HepG2 (cell line): Measurements from ENCODE around the gene SLC35B2. TPM values are rescaled to one million over a fixed set of nuclear protein-coding genes. Genes with fewer than 3 reads are reported as not detected.

Source experiments
- AGO1 ChIP-seq: fragments of 200-400 bp; formaldehyde crosslinking; IDR thresholded peaks from 2 replicates; pipeline ENCODE4 v1.6.1; 2017; ENCODE audit warnings: mild to moderate bottlenecking, low read depth, low read length, moderate library complexity; ENCODE audit not compliant: poor library complexity, severe bottlenecking
- FOXA3 ChIP-seq: IDR thresholded peaks from 2 replicates; pipeline ENCODE4 v1.6.1; 2016; ENCODE audit warnings: missing genetic modification reagents, missing compliant biosample characterization
- GZF1 ChIP-seq: sonication (generic); formaldehyde crosslinking; IDR thresholded peaks from 2 replicates; pipeline ENCODE4 v1.5.1; 2020; ENCODE audit warnings: mild to moderate bottlenecking, missing genetic modification reagents
- HDAC2 ChIP-seq: sonication (generic); formaldehyde crosslinking; IDR thresholded peaks from 2 replicates; pipeline ENCODE4 v1.4.0; 2020; ENCODE audit warnings: missing genetic modification reagents
- HMGA1 ChIP-seq: sonication (generic); formaldehyde crosslinking; conservative IDR thresholded peaks from 2 replicates; pipeline ENCODE4 v1.4.0; 2020; ENCODE audit warnings: missing genetic modification reagents
- ISX ChIP-seq: sonication (generic); formaldehyde crosslinking; conservative IDR thresholded peaks from 2 replicates; pipeline ENCODE4 v1.5.0; 2020; ENCODE audit warnings: missing genetic modification reagents
- MED8 ChIP-seq: sonication (generic); formaldehyde crosslinking; IDR thresholded peaks from 2 replicates; pipeline ENCODE4 v1.8.1; 2023; ENCODE audit warnings: mild to moderate bottlenecking, missing genetic modification reagents; ENCODE audit not compliant: insufficient replicate concordance
- NCOA1 ChIP-seq: sonication (generic); formaldehyde crosslinking; IDR thresholded peaks from 2 replicates; pipeline ENCODE4 v1.9.0; 2021; ENCODE audit warnings: missing genetic modification reagents
- PLRG1 ChIP-seq: fragments of 450-650 bp; conservative IDR thresholded peaks from 2 replicates; pipeline ENCODE4 v1.6.1; 2016
- TBX3 ChIP-seq: fragments of 450-650 bp; IDR thresholded peaks from 2 replicates; pipeline ENCODE4 v1.6.1; 2017; ENCODE audit warnings: antibody characterized with exemption, mild to moderate bottlenecking, inconsistent platforms, borderline replicate concordance
- ZIK1 ChIP-seq: sonication (generic); formaldehyde crosslinking; IDR thresholded peaks from 2 replicates; pipeline ENCODE4 v1.5.0; 2020; ENCODE audit warnings: mild to moderate bottlenecking, low read depth, missing genetic modification reagents, borderline replicate concordance
- ZKSCAN8 ChIP-seq: IDR thresholded peaks from 2 replicates; pipeline ENCODE4 v1.6.1; 2016; ENCODE audit warnings: borderline replicate concordance, missing genetic modification reagents, missing compliant biosample characterization
- ZNF230 ChIP-seq: sonication (generic); formaldehyde crosslinking; IDR thresholded peaks from 2 replicates; pipeline ENCODE4 v1.4.0; 2020; ENCODE audit warnings: mild to moderate bottlenecking, missing genetic modification reagents
- ZNF235 ChIP-seq: sonication (generic); formaldehyde crosslinking; IDR thresholded peaks from 2 replicates; pipeline ENCODE4 v1.8.1; 2023; ENCODE audit warnings: mild to moderate bottlenecking, missing genetic modification reagents, borderline replicate concordance
- ZNF329 ChIP-seq: sonication (generic); formaldehyde crosslinking; IDR thresholded peaks from 2 replicates; pipeline ENCODE4 v1.9.0; 2021; ENCODE audit warnings: low read depth, mild to moderate bottlenecking, missing genetic modification reagents
- ZNF441 ChIP-seq: sonication (generic); formaldehyde crosslinking; IDR thresholded peaks from 2 replicates; pipeline ENCODE4 v1.7.0; 2021; ENCODE audit warnings: missing genetic modification reagents, borderline replicate concordance
- ZNF513 ChIP-seq: sonication (generic); formaldehyde crosslinking; conservative IDR thresholded peaks from 2 replicates; pipeline ENCODE4 v1.5.0; 2020; ENCODE audit warnings: missing genetic modification reagents
- ZNF598 ChIP-seq: sonication (generic); formaldehyde crosslinking; IDR thresholded peaks from 2 replicates; pipeline ENCODE4 v1.5.1; 2020; ENCODE audit warnings: mild to moderate bottlenecking, missing genetic modification reagents, borderline replicate concordance
- ZNF609 ChIP-seq: sonication (generic); formaldehyde crosslinking; IDR thresholded peaks from 2 replicates; pipeline ENCODE4 v1.4.0; 2020; ENCODE audit warnings: mild to moderate bottlenecking, missing genetic modification reagents, borderline replicate concordance
- polyA plus RNA-seq, 8 experiments: library from polyadenylated mRNA; depleted of rRNA in 3 of 8; stranded (reverse) in 7 of 8; unstranded in 1 of 8; fragments of >200 nt; fragmentation: Illumina TruSeq in 4 of 8; extraction: Trizol in 4 of 8; gene quantifications; 2 replicates each; pipeline versions ENCODE4 v1.2.1 to v1.2.3, GENCODE V29; 2011 to 2016; ENCODE audit warnings: low read depth in 4 of 8, missing spikeins in 1 of 8, mixed read lengths in 1 of 8; ENCODE audit not compliant: insufficient read depth in 1 of 8
- total RNA-seq, 5 experiments: library from RNA; depleted of rRNA; stranded (reverse); fragments of >200 nt; fragmentation: Illumina TruSeq; extraction: Trizol; gene quantifications; 2 replicates each; pipeline ENCODE4 v1.2.3, GENCODE V29; 2016; ENCODE audit warnings: low read depth in 1 of 5
- TF ChIP-seq, protein P1 (sequence below): sonication (generic); formaldehyde crosslinking; conservative IDR thresholded peaks from 2 replicates; pipeline ENCODE4 v1.8.0; 2022; ENCODE audit warnings: low read depth, missing genetic modification reagents

Gene SLC35B2
- total and polyA plus RNA-seq, 2 of the 13 experiments (the other 11 are each of a cell fraction or from before 2014, with no cell fraction given), result 61.1 to 148 TPM

GRCh38 chr6:44223319-44224028 lies 33.9 kb downstream of the SLC35B2 start, which contains the start of gene SLC29A1 (continued):
- TF ChIP-seq FOXA3 (CRISPR knock-in tag), result peak; percentile 50; the same call in 1 of the 2 replicates
- 0 out of 2 replicates have a peak, but pooled peaks have one; percentile 32 for TF ChIP-seq ZNF513 (CRISPR knock-in tag)
- TF ChIP-seq ISX, result peak; percentile 59; the same call in 1 of the 2 replicates
- no peak for TF ChIP-seq PLRG1
- peak; percentile 54; the same call in 1 of the 2 replicates for TF ChIP-seq ZNF441 (CRISPR knock-in tag)
- TF ChIP-seq ZNF230 (CRISPR knock-in tag), result peak; percentile 37; the same call in 1 of the 2 replicates
- TF ChIP-seq ZNF598 (CRISPR knock-in tag), result no peak
- no peak for TF ChIP-seq ZNF235 (CRISPR knock-in tag)
- no peak for TF ChIP-seq ZKSCAN8
- TF ChIP-seq HDAC2 (CRISPR knock-in tag), result peak; percentile 48; the same call in 1 of the 2 replicates
- TF ChIP-seq ZIK1, result peak; percentile 84; the same call in 1 of the 2 replicates
- no peak for TF ChIP-seq NCOA1 (CRISPR knock-in tag)
- TF ChIP-seq MED8, result no peak
- TF ChIP-seq HMGA1 (CRISPR knock-in tag), result no peak
- TF ChIP-seq TBX3, result no peak
- peak; percentile 42; the same call in 1 of the 2 replicates for TF ChIP-seq ZNF609 (CRISPR knock-in tag)
- TF ChIP-seq GZF1 (CRISPR knock-in tag), result no peak
- TF ChIP-seq AGO1, result no peak
- peak; percentile 39; the same call in 1 of the 2 replicates for TF ChIP-seq ZNF329
- TF ChIP-seq, protein P1, sequence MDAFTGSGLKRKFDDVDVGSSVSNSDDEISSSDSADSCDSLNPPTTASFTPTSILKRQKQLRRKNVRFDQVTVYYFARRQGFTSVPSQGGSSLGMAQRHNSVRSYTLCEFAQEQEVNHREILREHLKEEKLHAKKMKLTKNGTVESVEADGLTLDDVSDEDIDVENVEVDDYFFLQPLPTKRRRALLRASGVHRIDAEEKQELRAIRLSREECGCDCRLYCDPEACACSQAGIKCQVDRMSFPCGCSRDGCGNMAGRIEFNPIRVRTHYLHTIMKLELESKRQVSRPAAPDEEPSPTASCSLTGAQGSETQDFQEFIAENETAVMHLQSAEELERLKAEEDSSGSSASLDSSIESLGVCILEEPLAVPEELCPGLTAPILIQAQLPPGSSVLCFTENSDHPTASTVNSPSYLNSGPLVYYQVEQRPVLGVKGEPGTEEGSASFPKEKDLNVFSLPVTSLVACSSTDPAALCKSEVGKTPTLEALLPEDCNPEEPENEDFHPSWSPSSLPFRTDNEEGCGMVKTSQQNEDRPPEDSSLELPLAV, result no peak
